SK-N-SH (cell line): ENCODE results near the gene TMEM182.

Experiments
- ELF1 ChIP-seq: IDR thresholded peaks from 2 replicates; pipeline ENCODE4 v1.4.0; 2012
- JUND ChIP-seq: IDR thresholded peaks from 2 replicates; pipeline ENCODE4 v1.4.0; 2012
- MEF2A ChIP-seq: IDR thresholded peaks from 2 replicates; pipeline ENCODE4 v1.4.0; 2012; ENCODE audit warnings: low read depth, borderline replicate concordance
- POLR2AphosphoS5 ChIP-seq: IDR thresholded peaks from 2 replicates; pipeline ENCODE4 v1.6.1; 2012; ENCODE audit warnings: low read depth, low read length
- RFX5 ChIP-seq: IDR thresholded peaks from 2 replicates; pipeline ENCODE4 v1.6.1; 2012; ENCODE audit warnings: mild to moderate bottlenecking, improper control_type of control experiment, low read length
- SMC3 ChIP-seq: IDR thresholded peaks from 2 replicates; pipeline ENCODE4 v1.6.1; 2012; ENCODE audit warnings: low read depth, low read length, improper control_type of control experiment
- TCF12 ChIP-seq: IDR thresholded peaks from 2 replicates; pipeline ENCODE4 v1.4.0; 2012
- TEAD4 ChIP-seq: IDR thresholded peaks from 2 replicates; pipeline ENCODE4 v1.4.0; 2012; ENCODE audit warnings: mild to moderate bottlenecking, borderline replicate concordance; ENCODE audit not compliant: insufficient read depth
- YY1 ChIP-seq: IDR thresholded peaks from 2 replicates; pipeline ENCODE4 v1.4.0; 2012; ENCODE audit warnings: low read depth, mild to moderate bottlenecking
- TF ChIP-seq, protein P1 (sequence below): fragments of 200-600 bp; sonication (generic); IDR thresholded peaks from 2 replicates; pipeline ENCODE4 v1.6.1; 2017; ENCODE audit warnings: antibody characterized with exemption, mild to moderate bottlenecking, moderate library complexity

DNA sequence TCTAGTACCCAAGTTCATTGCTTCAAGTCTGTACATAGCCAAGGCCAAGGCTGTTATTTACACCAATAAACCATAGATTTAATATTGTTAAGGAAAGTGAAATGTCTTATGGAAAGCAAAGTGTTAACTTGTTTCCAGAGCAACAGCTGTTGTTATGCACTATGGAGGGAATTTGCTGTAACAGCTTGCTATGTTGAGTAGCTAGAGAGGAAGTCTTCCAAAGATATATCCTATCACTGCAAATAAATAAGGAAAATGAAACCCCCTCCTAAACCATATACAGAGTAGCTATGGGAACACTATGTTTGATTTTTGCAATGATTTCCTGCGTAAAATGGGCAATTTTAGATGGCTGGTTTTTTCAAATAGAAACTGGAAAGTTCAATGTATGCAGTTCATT is 21.1 kb downstream of the TMEM182 start:
- TF ChIP-seq, protein P1, sequence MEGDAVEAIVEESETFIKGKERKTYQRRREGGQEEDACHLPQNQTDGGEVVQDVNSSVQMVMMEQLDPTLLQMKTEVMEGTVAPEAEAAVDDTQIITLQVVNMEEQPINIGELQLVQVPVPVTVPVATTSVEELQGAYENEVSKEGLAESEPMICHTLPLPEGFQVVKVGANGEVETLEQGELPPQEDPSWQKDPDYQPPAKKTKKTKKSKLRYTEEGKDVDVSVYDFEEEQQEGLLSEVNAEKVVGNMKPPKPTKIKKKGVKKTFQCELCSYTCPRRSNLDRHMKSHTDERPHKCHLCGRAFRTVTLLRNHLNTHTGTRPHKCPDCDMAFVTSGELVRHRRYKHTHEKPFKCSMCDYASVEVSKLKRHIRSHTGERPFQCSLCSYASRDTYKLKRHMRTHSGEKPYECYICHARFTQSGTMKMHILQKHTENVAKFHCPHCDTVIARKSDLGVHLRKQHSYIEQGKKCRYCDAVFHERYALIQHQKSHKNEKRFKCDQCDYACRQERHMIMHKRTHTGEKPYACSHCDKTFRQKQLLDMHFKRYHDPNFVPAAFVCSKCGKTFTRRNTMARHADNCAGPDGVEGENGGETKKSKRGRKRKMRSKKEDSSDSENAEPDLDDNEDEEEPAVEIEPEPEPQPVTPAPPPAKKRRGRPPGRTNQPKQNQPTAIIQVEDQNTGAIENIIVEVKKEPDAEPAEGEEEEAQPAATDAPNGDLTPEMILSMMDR, result no peak
- TF ChIP-seq TEAD4 (no peak), ELF1 (no peak), RFX5 (no peak), YY1 (no peak), POLR2AphosphoS5 (no peak), SMC3 (no peak), MEF2A (no peak), TCF12 (no peak), JUND (no peak)
